RWPE1 (cell line): ENCODE results near the gene NFIB.

Source experiments
- CTCF ChIA-PET: fragments of 350-600 bp; sonication (Branson Sonifier 250); formaldehyde crosslinking; extraction: SDS; loops from one replicate; lab custom pipeline; 2021; lab: Yijun Ruan, JAX
- POLR2A ChIA-PET: fragments of 400-600 bp; formaldehyde crosslinking; extraction: SDS; loops from one replicate; lab custom pipeline; 2020; ENCODE audit warnings: antibody characterized with exemption; ENCODE audit not compliant: low non-redundant PET; lab: Yijun Ruan, JAX
- DNase-seq: peaks from one replicate; pipeline ENCODE4 v3.0.0; 2012; ENCODE audit warnings: low spot score
- H3K27ac ChIP-seq: fragments of 450-650 bp; 2 replicates; pipeline ENCODE4 v1.5.1; 2017
- CTCF ChIP-seq: fragments of 450-650 bp; conservative IDR thresholded peaks from 2 replicates; pipeline ENCODE4 v1.5.1; 2017; ENCODE audit warnings: low read depth, mild to moderate bottlenecking

Gene NFIB

GRCh38 chr9:14198841-14199455 lies 115.0 kb downstream of the NFIB start:
- H3K27ac ChIP-seq = peak overlapping the region; percentile 68
- no peak for TF ChIP-seq CTCF
- ChIA-PET POLR2A (no interaction called here), CTCF (interaction anchor here (0.5 to 0.7 kb wide), 2 partner anchors 18 to 75 kb away, joined by 3 read pairs; no protein-coding TSS in a partner anchor)
- no peak for DNase-seq

GRCh38 chr9:14198047-14198840 lies 115.7 kb downstream of the NFIB start:
- ChIA-PET POLR2A (no interaction called here), CTCF (no interaction called here)
- DNase-seq = no peak
- peak overlapping the region; percentile 68 for H3K27ac ChIP-seq
- no peak for TF ChIP-seq CTCF

GRCh38 chr9:14197325-14197858 lies 116.5 kb downstream of the NFIB start:
- POLR2A ChIA-PET = no interaction called here
- DNase-seq = no peak
- H3K27ac ChIP-seq = no peak overlapping the region
- CTCF ChIA-PET = no interaction called here
- TF ChIP-seq CTCF = no peak

- no peak for DNase-seq
- CTCF ChIA-PET = no interaction called here
- no peak overlapping the region for H3K27ac ChIP-seq
- TF ChIP-seq CTCF = no peak
- POLR2A ChIA-PET = no interaction called here
Measured at GRCh38 chr9:14193328-14193990, 120.5 kb downstream of the NFIB start.

- no peak overlapping the region for H3K27ac ChIP-seq
- ChIA-PET CTCF (no interaction called here), POLR2A (no interaction called here)
- DNase-seq = no peak
- no peak for TF ChIP-seq CTCF
Measured at GRCh38 chr9:14192556-14192955, 121.4 kb downstream of the NFIB start.

GRCh38 chr9:14191512-14191911 lies 122.4 kb downstream of the NFIB start:
- ChIA-PET CTCF (interaction anchor here (0.6 kb wide), 1 partner anchor 162 kb away, joined by 3 read pairs; no protein-coding TSS in a partner anchor), POLR2A (no interaction called here)
- no peak overlapping the region for H3K27ac ChIP-seq
- DNase-seq = no peak
- no peak for TF ChIP-seq CTCF
